Nephron (organoid): ENCODE data around the gene SETD7.

Experiments
- H3K27ac Mint-ChIP-seq, 3 experiments: 2 replicates each; pipeline ENCODE4 v1.8.0; 2020; ENCODE audit warnings: mixed read lengths in 3 of 3, mild to moderate bottlenecking in 2 of 3, moderate library complexity in 1 of 3
- H3K27me3 Mint-ChIP-seq: 2 replicates; pipeline ENCODE4 v1.8.0; 2021; ENCODE audit warnings: low read depth, mild to moderate bottlenecking, moderate library complexity, mixed read lengths
- H3K36me3 Mint-ChIP-seq: 2 replicates; pipeline ENCODE4 v1.8.0; 2020; ENCODE audit warnings: low read depth, mixed read lengths
- H3K4me1 Mint-ChIP-seq: 2 replicates; pipeline ENCODE4 v1.8.0; 2020; ENCODE audit warnings: mixed read lengths
- H3K4me3 Mint-ChIP-seq, 3 experiments: 2 replicates each; pipeline ENCODE4 v1.8.0; 2020; ENCODE audit warnings: mild to moderate bottlenecking in 3 of 3, mixed read lengths in 3 of 3, moderate library complexity in 2 of 3
- H3K9me3 Mint-ChIP-seq: 2 replicates; pipeline ENCODE4 v1.8.0; 2020; ENCODE audit warnings: mixed read lengths
- TF ChIP-seq, protein P1 (sequence below), 3 experiments: fragments of 200-600 bp; sonication (generic); IDR thresholded peaks; one replicate each; pipeline ENCODE4 v1.5.0; 2021; ENCODE audit warnings: antibody characterized with exemption in 3 of 3; ENCODE audit not compliant: unreplicated experiment in 3 of 3

SETD7 gene

GRCh38 chr4:139524062-139524631, 31.9 kb downstream of the SETD7 start:
- H3K27ac Mint-ChIP-seq: peak overlapping the region in 1 of 3 experiments; percentile 6
- peaks cover 57% of the 10 kb centered on the region for H3K36me3 Mint-ChIP-seq
- peaks cover 31% of the 10 kb centered on the region for H3K4me1 Mint-ChIP-seq
- no peak overlapping the region for H3K4me3 Mint-ChIP-seq
- TF ChIP-seq, protein P1, sequence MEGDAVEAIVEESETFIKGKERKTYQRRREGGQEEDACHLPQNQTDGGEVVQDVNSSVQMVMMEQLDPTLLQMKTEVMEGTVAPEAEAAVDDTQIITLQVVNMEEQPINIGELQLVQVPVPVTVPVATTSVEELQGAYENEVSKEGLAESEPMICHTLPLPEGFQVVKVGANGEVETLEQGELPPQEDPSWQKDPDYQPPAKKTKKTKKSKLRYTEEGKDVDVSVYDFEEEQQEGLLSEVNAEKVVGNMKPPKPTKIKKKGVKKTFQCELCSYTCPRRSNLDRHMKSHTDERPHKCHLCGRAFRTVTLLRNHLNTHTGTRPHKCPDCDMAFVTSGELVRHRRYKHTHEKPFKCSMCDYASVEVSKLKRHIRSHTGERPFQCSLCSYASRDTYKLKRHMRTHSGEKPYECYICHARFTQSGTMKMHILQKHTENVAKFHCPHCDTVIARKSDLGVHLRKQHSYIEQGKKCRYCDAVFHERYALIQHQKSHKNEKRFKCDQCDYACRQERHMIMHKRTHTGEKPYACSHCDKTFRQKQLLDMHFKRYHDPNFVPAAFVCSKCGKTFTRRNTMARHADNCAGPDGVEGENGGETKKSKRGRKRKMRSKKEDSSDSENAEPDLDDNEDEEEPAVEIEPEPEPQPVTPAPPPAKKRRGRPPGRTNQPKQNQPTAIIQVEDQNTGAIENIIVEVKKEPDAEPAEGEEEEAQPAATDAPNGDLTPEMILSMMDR (IDR thresholded peaks at IDR 0.05; ENCODE audit: unreplicated experiment in 3 of 3): no peak
- H3K27me3 Mint-ChIP-seq: no peaks in the 10 kb centered on the region
- H3K9me3 Mint-ChIP-seq: no peaks in the 10 kb centered on the region

DNA sequence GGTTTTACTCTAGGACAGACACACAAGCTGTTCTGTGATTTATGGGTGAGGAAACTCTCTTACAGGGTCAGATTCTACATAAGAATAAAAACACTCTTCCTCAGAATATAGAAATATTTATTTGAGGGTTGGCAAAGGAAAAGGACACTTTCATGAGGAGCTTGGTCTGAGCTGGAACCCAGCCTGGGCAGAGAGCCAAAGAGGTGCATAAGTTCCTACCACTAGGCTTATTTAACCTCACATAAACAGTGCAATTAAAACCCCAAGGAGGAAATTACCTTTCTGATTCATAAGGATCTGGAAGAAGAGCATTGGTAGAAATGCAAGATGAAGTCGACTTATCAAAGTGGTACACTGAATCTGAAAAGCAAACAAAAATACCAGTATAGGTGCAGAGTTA, 32.9 kb downstream of the SETD7 start:
- Mint-ChIP-seq H3K4me3 (no peak overlapping the region), H3K27me3 (no peaks in the 10 kb centered on the region), H3K9me3 (no peaks in the 10 kb centered on the region), H3K27ac (no peak overlapping the region), H3K36me3 (peaks cover 59% of the 10 kb centered on the region), H3K4me1 (peaks cover 21% of the 10 kb centered on the region)
- TF ChIP-seq, protein P1 (IDR thresholded peaks at IDR 0.05; ENCODE audit: unreplicated experiment in 3 of 3): no peak

GRCh38 chr4:139522457-139522856, 33.6 kb downstream of the SETD7 start:
- Mint-ChIP-seq H3K36me3 (peaks cover 60% of the 10 kb centered on the region), H3K9me3 (no peaks in the 10 kb centered on the region), H3K27ac (no peak overlapping the region), H3K4me3 (no peak overlapping the region), H3K27me3 (no peaks in the 10 kb centered on the region), H3K4me1 (peaks cover 21% of the 10 kb centered on the region)
- TF ChIP-seq, protein P1 (IDR thresholded peaks at IDR 0.05; ENCODE audit: unreplicated experiment in 3 of 3): no peak

DNA sequence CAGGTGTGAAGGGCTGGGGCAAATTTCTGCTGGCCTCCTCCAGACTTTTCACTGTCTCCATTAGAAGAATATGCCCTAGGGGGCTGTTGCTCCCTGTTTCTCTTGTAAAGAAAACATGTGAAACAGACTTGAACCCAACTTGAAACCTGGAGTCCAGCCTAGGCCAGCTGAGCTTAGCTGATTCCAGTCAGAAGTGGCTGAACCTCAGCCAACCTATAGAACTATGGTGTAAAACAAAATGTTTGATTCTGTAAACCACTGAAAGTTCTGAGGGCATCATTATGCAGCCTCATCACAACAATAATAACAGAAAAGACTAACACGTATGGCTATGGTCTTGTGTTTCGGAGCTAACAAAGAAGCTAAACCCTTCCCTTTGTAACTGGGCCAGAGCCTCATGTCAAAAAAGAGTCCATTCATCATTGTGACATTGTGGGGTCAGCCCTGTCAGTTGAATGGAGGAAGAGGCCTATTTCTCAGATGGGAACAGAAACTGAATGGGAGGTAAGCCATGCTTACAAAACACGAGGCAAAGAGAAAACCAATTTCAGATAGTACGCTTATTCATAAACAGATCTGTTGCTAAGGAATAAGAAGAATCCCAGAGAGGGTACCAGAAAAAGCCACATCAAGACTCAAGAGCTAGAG, 34.1 kb downstream of the SETD7 start:
- Mint-ChIP-seq H3K27me3 (no peaks in the 10 kb centered on the region), H3K4me3 (no peak overlapping the region), H3K27ac (no peak overlapping the region), H3K9me3 (no peaks in the 10 kb centered on the region), H3K36me3 (peaks cover 65% of the 10 kb centered on the region), H3K4me1 (peaks cover 21% of the 10 kb centered on the region)
- TF ChIP-seq, protein P1 (IDR thresholded peaks at IDR 0.05; ENCODE audit: unreplicated experiment in 3 of 3): no peak

DNA sequence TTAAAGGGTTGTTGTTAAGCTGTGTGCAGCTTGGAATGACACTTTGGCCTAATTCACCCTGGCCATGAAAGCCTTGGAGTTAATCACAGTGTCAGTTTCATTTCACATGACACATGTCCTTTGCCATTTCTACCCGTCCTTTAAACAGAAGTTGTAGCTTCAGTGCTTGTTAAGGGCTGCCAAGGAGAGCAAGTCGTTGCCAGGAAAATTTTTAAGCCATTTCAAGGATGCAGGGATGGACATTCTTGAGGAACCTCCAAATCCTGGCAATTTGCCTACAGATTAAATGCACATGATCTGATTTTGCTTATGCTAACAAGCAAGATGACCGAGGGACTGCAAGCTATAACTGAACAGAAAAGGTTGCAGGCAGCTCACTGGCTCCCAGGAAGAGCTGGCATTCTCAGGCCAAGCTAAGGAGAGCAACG, 40.5 kb downstream of the SETD7 start:
- TF ChIP-seq, protein P1 (IDR thresholded peaks at IDR 0.05; ENCODE audit: unreplicated experiment in 3 of 3): no peak
- peak overlapping the region in 2 of 3 experiments; percentile 28 to 36 for H3K27ac Mint-ChIP-seq

More for the DNA sequence above, 40.5 kb downstream of the SETD7 start:
- H3K9me3 Mint-ChIP-seq: no peaks in the 10 kb centered on the region
- peaks cover 72% of the 10 kb centered on the region for H3K36me3 Mint-ChIP-seq
- H3K4me1 Mint-ChIP-seq: peaks cover 22% of the 10 kb centered on the region
- H3K27me3 Mint-ChIP-seq: no peaks in the 10 kb centered on the region
- no peak overlapping the region for H3K4me3 Mint-ChIP-seq
